HG02588 (cell line): Measurements from ENCODE around the gene NDUFA13.

Source experiments
- ATAC-seq: cut with Tn5 transposase; IDR thresholded peaks from one replicate; pipeline ENCODE4 v1.9.1; 2021; ENCODE audit warnings: mild to moderate bottlenecking, moderate library complexity; ENCODE audit not compliant: unreplicated experiment

The NDUFA13 gene

GRCh38 chr19:19544954-19545591 is 29.0 kb downstream of the NDUFA13 start:
- ATAC-seq = no peak

GRCh38 chr19:19545707-19546106 is 29.7 kb downstream of the NDUFA13 start:
- no peak for ATAC-seq

GRCh38 chr19:19546751-19547162 is 30.7 kb downstream of the NDUFA13 start:
- no peak for ATAC-seq

GRCh38 chr19:19547674-19548336 is 31.8 kb downstream of the NDUFA13 start:
- ATAC-seq = no peak

- ATAC-seq = no peak
Measured at GRCh38 chr19:19548915-19549759, 33.1 kb downstream of the NDUFA13 start.

- no peak for ATAC-seq
Measured at GRCh38 chr19:19549804-19550464, 33.9 kb downstream of the NDUFA13 start.

- ATAC-seq = no peak
Measured at GRCh38 chr19:19550485-19550929, 34.5 kb downstream of the NDUFA13 start.

- ATAC-seq = no peak
Measured at GRCh38 chr19:19550972-19551852, 35.2 kb downstream of the NDUFA13 start.

GRCh38 chr19:19551853-19552192 is 35.8 kb downstream of the NDUFA13 start:
- no peak for ATAC-seq

- ATAC-seq = no peak
Measured at GRCh38 chr19:19552798-19553197, 36.8 kb downstream of the NDUFA13 start.

- ATAC-seq = no peak
Measured at GRCh38 chr19:19553670-19554069, 37.6 kb downstream of the NDUFA13 start.

GRCh38 chr19:19554074-19555023 is 38.3 kb downstream of the NDUFA13 start:
- ATAC-seq = no peak

- no peak for ATAC-seq
Measured at GRCh38 chr19:19558055-19558454, 42.0 kb downstream of the NDUFA13 start.

- ATAC-seq = no peak
Measured at GRCh38 chr19:19558636-19559035, 42.6 kb downstream of the NDUFA13 start.

GRCh38 chr19:19559931-19560330 is 43.9 kb downstream of the NDUFA13 start:
- ATAC-seq = no peak

- no peak for ATAC-seq
Measured at GRCh38 chr19:19561946-19562664, 46.1 kb downstream of the NDUFA13 start.

- ATAC-seq = no peak
Measured at GRCh38 chr19:19562665-19563347, 46.8 kb downstream of the NDUFA13 start.

GRCh38 chr19:19563348-19563848 is 47.4 kb downstream of the NDUFA13 start:
- no peak for ATAC-seq
